Astrocyte (in vitro differentiated cells and primary cell): ENCODE results near the gene USP47.

Experiments used
- CTCF ChIP-seq: IDR thresholded peaks from 2 replicates; pipeline ENCODE4 v1.5.1; 2011; ENCODE audit warnings: low read depth, mild to moderate bottlenecking, inconsistent platforms, low read length, moderate library complexity; ENCODE audit not compliant: insufficient read depth
- EZH2 ChIP-seq: IDR thresholded peaks from 2 replicates; pipeline ENCODE4 v1.6.1; 2012; ENCODE audit warnings: mild to moderate bottlenecking, low read length, inconsistent platforms; ENCODE audit not compliant: insufficient read depth

DNA sequence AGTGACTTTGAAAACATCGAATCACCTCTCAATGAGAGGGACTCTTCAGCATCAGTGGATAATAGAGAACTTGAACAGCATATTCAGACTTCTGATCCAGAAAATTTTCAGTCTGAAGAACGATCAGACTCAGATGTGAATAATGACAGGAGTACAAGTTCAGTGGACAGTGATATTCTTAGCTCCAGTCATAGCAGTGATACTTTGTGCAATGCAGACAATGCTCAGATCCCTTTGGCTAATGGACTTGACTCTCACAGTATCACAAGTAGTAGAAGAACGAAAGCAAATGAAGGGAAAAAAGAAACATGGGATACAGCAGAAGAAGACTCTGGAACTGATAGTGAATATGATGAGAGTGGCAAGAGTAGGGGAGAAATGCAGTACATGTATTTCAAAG is 100.9 kb downstream of the USP47 start:
- TF ChIP-seq CTCF = no peak
- TF ChIP-seq EZH2 = no peak
